GM12873 (cell line): ENCODE data around the gene VPS13D.

Source experiments
- TF ChIP-seq, protein P1 (sequence below): IDR thresholded peaks from 2 replicates; pipeline ENCODE4 v1.5.1; 2012; ENCODE audit warnings: low read depth, mild to moderate bottlenecking, moderate library complexity, low read length, control low read depth; ENCODE audit not compliant: insufficient read depth; ENCODE audit errors: missing control alignments

VPS13D gene

DNA sequence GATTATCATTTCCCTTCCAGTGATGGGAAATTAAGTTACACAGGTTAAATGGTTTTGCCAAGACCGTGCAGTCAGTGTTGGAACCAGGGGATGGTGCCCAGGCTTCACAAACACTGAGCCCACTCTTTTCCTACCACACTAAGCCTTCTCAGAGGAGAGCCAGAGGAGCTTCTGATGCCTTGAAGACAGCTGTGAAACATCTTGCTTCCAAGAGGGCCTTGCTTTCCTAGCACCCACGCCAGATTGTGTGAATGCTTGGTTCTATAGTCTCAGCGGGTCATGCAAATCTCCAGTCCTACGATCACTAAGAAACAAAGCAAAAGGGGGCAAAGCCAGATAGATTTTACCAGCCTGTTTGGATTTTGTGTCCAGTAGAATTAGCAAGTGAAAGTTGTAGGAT, 200.7 kb downstream of the VPS13D start:
- TF ChIP-seq, protein P1, sequence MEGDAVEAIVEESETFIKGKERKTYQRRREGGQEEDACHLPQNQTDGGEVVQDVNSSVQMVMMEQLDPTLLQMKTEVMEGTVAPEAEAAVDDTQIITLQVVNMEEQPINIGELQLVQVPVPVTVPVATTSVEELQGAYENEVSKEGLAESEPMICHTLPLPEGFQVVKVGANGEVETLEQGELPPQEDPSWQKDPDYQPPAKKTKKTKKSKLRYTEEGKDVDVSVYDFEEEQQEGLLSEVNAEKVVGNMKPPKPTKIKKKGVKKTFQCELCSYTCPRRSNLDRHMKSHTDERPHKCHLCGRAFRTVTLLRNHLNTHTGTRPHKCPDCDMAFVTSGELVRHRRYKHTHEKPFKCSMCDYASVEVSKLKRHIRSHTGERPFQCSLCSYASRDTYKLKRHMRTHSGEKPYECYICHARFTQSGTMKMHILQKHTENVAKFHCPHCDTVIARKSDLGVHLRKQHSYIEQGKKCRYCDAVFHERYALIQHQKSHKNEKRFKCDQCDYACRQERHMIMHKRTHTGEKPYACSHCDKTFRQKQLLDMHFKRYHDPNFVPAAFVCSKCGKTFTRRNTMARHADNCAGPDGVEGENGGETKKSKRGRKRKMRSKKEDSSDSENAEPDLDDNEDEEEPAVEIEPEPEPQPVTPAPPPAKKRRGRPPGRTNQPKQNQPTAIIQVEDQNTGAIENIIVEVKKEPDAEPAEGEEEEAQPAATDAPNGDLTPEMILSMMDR = no peak

DNA sequence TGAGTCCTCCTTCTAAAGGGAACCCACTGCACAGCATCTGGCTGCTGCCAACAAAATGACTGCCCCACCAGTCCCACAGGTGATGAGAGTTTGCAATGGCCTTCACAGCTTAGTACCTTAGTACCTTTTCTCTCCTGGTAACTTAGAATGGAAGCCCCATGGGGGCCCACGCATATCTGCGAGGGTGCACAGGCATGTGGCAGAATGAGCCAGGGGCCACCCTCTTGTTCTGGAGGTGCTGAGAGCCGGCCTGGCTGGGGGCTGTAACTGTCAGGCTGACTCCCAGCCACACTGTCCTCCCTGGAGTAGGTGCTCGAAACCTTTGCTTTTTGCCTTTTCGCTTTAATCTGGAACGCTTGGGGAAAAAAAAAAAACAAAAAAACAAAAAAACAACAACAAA, 203.1 kb downstream of the VPS13D start:
- TF ChIP-seq, protein P1 = no peak

DNA sequence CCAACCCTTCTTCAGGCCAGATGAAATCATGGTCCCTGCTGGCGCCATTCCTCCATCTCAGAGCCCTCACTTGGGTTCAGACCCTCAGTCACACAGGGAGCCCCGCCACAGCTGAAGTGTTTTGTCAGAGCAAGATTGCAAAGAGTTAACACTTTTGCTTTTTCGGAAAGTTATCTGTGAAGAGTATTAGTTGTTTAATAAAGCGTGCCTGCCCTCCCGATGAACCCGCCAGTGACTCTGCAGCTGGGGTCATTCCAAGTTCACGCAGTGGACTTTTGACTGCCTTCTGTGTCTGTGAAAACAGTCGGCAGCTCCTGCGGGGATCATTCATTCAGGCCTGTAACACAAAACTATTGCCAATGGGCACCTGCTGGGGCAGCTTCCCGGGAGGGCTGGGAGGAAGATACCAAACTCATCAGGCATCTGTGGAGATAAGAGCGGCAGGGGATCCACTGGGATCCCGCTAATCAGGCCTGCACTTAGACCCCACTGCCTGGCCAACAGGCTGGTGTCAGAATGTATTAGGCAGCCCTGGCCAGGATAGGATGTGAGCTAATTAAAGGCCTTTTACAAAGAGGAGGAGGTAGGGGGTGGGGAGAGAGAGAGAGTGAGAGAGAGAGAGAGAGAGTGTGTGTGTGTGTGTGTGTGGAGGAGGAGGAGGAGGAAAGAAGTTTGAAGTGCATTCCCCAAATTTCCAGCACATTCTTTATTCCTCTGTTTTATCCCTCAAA, 203.7 kb downstream of the VPS13D start:
- TF ChIP-seq, protein P1 = no peak

DNA sequence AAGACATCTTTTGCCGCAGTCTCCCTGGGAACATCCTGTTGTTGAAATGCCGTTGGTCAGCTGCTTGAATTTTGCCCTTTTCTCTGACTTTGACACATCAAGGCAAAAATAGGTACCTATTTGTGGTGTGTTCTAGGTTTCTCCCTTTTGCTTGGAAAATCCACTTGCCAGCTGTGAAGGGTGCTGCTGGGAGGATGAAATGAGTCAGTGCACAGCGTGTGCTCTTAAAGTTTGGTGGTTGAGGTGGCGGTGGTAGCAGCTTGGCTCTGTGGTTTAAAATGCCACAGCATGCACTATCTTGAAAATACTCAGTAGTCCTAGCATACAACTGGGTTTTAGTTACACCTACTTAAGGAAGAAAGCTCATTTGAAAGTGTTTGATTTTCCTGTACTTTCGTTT, 204.3 kb downstream of the VPS13D start:
- TF ChIP-seq, protein P1 = no peak

DNA sequence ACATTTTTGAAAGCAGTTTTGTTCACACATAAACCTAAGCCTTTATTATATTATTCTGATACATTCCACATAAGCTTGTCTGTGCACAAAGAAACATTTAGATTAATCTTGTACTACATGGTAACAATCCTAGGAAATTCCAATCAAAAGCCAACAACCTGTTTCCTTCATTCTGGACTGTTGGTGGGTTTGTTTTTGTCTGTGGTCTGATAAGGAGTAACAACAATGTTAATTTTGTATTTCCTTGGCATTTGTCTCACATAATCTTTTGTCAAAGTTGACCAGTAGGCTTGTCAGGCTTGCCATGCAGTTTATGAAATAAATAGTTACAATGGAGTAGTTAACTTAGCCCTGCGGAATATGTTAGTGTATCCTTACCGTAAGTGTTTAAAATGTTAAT, 204.9 kb downstream of the VPS13D start:
- TF ChIP-seq, protein P1 = no peak

DNA sequence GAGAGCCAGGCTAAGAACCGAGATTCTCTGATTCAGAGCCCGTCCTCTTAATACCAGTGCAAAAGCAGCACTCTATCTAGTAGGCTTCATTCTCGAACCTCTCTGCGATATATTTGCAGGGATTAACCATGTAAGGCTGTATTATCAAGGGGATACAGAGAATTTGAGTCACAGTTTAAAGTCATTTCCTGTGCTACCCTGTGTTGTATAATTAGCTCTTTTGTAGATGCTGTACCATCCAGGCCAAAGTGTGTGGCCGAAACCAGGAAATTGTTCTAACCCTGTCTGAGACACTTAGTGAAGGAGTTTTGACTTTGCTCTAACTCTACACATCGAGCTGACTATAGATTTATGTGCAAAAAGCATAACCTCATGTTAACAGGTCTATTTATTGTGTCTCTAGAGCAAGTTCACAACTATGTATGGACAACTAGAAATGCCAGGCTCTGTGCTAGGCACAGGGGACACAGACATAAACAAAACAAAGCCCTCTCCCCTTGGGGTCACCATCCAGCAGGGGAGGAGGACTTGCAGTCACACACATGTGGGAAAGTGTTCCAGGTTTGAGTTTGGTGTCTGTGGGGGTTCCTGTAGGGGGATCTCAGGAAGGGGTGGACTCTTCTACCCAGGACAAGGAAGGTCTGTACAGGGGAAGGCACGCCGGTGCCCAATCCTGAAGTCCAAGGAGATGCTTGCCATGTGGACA, 206.0 kb downstream of the VPS13D start:
- TF ChIP-seq, protein P1 = no peak

DNA sequence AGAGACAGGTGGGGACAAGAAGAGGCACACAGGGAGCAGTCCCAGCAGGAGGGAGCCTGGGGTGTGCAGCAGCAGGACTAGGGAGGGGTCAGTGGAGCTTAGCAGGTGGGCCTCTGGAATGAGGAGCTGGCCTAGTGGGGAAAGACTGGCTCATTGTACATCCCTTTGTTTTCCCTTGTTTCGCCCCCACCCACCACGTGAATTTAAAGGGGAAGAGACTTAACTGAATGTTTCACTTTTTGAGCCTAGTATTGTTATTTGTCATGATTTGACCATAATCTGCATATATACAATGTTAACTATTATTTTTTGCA, 206.5 kb downstream of the VPS13D start:
- TF ChIP-seq, protein P1 = no peak
